Hepatocyte (in vitro differentiated cells): ENCODE results near the gene CASP8AP2.

Experiments
- EZH2 ChIP-seq: fragments of 200-600 bp; sonication (generic); IDR thresholded peaks from 2 replicates; pipeline ENCODE4 v1.6.1; 2016; ENCODE audit warnings: antibody characterized with exemption, mild to moderate bottlenecking, borderline replicate concordance
- EZH2phosphoT487 ChIP-seq: fragments of 200-600 bp; sonication (generic); IDR thresholded peaks from one replicate; pipeline ENCODE4 v1.6.1; 2018; ENCODE audit warnings: antibody characterized with exemption, mild to moderate bottlenecking, low read depth, moderate library complexity; ENCODE audit not compliant: unreplicated experiment, severe bottlenecking

GRCh38 chr6:89818977-89819335 lies 10.7 kb upstream of the CASP8AP2 start:
- TF ChIP-seq EZH2phosphoT487 (no peak), EZH2 (no peak)
